Measurements from ENCODE around the gene GPR37.
A peak's percentile ranks its signal among the peaks of the same experiment; 100 is the strongest.

GPR37 gene

DNA sequence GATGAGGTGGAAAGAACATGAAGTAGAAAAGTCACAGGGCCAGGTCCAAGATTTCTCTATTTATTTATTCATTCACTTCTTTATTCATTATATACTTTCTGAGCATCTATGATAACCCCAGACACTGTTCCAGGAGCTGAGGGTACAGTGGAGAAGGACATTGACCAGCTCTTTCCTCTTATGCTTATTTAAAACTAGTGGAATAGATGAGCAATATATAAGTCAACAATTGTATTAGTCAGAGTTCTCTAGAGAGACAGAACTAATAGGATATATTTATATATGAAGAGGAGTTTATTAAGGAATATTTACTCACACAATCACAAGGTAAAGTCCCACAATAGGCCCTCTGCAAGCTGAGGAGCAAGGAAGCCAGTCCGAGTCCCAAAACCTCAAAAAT, 15.0 kb upstream of the GPR37 start:
- no peak for DNase-seq
- intact Hi-C loops (cut with DNase I) = no loop called here

DNA sequence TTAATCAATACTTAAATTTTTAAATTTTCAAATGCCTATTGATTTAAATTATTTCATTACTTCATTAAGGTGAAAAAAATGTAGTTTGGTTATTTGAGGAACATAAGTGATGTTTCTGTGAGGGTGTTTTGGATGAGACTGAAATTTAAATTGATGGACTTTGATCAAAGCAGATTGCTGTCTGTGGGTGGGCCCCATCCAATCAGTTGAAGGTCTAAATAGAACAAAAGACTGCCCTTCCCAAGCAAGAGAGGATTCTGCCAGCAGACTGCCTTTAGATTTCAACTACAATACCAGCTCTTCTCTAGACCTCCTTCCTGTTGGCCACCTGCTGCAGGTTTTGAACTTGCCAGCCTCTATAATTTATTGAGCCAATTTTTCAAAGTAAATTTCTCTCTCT, 14.5 kb upstream of the GPR37 start:
- DNase-seq = no peak
- intact Hi-C loops (cut with DNase I) = no loop called here

DNA sequence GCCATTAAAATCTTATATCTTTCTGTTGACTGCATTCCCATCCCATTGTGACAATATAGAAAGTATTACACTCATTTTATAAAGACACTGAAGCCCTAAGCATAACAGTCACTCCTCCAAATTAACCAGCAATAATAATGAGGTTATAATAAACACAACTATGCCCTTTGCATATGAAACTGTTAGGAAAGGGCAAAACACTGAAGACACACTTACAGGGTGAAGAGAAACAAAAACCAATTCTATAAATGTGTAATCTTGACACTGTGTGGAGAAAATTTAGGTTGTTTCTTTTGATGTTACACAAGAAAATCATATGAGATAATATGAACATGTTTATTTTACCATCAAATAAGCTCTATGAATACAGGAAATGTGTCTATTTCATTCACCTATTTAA, 14.0 kb upstream of the GPR37 start:
- no peak for DNase-seq
- intact Hi-C loops (cut with DNase I) = no loop called here

DNA sequence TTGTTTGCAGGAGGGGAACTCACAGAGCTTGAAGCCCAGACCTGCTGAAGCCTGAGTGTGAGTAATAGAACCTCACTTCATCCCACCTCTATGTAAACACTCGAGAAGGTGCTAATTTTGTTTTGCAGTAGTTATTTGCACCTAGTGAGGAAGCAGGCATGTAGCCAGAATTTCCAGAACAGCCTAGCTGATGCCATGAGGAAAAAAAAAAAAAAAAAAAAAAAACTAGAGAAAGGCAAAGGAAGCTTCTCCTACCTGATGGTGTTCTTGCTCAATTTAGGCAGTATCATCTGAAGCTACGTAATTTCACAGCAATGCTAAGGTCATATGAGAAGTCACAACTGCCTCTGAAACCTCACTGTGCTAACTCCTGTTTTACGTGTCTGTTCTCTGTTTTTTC, 13.6 kb upstream of the GPR37 start:
- no peak for DNase-seq
- intact Hi-C loops (cut with DNase I) = no loop called here

DNA sequence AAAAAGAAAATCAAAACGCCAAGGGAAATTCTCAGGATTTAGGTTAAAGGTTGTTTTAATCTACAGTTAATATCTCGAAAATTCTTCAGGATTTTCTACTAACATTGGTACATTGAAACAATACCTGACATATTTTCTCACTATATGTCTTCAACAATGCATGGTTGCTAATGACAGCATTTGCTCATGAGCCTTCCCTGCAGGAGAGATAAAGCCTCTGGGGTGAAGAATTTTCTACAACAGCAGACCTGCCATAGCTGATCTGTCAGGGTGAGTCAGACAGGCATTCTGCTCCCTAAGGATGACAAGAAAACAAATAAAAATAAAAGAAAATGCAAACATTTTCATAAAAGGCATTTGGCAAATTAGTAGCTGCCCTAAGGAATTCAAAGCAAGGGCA, 11.7 kb upstream of the GPR37 start:
- intact Hi-C loops (cut with DNase I) = no loop called here
- no peak for DNase-seq

DNA sequence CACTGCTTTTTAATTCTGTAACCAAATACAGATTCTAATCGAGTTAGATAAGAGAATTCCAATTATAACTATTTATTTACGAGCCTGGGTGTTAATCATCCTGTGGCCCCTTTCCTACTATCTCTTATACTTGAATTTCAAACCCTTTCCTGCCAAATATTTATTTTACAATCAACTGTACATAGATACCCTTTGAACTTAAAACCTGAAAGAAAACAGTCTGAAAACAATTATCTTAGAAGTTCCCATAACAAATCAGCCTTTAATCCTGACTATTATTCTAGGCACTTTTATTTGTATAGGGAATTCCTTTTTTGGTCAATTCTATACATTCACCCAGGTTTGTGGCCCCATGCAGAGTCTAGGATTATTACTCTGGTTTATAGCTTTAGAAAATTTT, 10.6 kb upstream of the GPR37 start:
- intact Hi-C loops (cut with DNase I) = no loop called here
- no peak for DNase-seq

DNA sequence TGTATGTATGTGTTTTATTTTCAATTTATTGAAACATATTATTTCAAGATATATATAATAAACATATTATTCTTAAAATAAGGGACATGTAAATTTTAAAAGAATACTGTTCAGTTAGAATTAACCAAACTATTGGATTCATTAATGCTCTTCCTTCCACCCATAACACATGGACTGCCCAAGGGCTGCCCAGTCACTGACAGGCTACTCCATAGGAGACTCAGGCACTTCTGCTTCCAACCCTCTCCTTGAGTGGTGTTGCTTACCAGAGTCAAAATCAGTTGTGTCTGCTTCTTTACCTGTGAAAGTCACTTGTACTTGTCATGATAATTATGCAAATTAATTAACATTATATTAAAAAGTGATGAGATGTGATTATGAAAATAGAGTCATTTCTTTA, 9.8 kb upstream of the GPR37 start:
- DNase-seq = no peak
- intact Hi-C loops (cut with DNase I) = no loop called here

DNA sequence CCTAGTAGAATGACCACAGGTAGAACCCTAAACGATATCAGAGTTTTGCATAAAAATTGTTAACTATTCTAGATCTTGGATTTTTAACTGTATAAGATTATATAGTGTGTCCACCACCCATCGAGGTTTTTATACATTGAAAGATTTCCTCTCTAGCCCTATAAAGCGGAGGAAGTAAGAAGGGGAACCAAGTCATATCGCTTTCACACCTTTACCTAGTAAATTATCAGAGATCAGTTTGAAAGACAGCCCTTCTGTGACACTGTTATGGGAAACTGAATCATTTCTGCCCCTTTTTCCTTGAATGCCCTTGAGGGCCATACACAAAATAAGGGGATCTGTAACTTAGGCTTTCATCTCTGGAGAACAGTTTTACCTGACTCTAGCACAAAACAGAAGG, 8.3 kb upstream of the GPR37 start:
- intact Hi-C loops (cut with DNase I) = no loop called here
- DNase-seq = no peak

DNA sequence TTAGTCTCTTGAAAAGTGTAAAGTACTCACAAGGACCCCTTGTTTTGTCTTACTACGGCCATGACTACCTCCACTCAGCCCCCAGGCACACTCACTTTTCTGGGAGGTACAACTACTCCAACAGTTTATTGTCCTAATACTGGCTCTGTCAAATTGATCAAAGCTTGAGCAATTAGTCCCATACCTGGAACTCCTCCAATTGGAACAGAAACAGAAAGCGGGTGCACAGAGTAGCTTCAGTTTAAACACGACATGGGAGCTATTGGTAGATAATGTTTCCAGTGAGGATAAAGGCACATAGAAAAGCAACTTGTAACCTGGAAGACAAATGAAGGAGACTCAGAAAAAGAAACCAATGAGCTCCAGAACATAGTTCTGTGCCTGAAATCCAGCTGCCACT, 7.7 kb upstream of the GPR37 start:
- DNase-seq = no peak
- intact Hi-C loops (cut with DNase I) = no loop called here

DNA sequence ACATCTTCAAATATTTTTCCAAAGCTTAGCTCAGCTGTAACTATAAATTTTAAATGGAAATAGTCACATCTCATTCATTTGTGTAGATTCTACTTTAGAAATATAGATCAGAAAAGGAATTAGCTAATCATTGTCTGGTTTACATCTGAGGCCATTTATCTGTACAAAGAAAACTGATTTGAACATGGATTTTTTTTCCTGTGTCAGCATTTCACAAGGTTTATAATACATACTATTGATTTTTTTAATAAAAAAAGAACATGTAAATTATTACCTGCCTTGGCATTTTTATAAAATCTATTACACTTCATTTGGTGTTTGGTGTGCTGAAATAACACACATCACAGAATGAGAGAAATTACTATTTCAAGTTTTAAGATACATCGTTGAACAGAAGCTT, 3.5 kb upstream of the GPR37 start:
- DNase-seq = no peak
- intact Hi-C loops (cut with DNase I) = loop anchor here (5.0 to 10.0 kb wide), 2 partner anchors 64 to 597 kb away; no protein-coding TSS in a partner anchor

DNA sequence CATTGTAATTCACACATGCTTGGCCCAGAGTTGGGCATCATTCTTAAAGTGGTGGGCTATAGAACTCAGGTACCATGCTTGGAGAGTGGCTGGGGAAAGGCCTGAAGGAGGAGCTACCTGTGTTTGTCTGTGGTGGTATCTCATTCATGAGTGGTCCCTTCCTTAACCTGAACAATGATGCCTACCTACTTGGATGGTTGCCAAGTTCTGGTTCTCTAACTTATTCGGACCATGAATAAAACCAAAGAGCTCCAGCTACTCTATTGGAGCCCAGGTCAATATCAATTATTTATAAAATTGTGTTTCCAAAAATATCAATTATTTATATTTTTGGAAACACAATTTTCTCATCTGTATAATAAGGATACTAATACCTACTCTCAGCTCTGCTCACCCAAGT, 2.9 kb upstream of the GPR37 start:
- no peak for DNase-seq
- intact Hi-C loops (cut with DNase I) = loop anchor here (5.0 to 10.0 kb wide), 2 partner anchors 64 to 596 kb away; no protein-coding TSS in a partner anchor

DNA sequence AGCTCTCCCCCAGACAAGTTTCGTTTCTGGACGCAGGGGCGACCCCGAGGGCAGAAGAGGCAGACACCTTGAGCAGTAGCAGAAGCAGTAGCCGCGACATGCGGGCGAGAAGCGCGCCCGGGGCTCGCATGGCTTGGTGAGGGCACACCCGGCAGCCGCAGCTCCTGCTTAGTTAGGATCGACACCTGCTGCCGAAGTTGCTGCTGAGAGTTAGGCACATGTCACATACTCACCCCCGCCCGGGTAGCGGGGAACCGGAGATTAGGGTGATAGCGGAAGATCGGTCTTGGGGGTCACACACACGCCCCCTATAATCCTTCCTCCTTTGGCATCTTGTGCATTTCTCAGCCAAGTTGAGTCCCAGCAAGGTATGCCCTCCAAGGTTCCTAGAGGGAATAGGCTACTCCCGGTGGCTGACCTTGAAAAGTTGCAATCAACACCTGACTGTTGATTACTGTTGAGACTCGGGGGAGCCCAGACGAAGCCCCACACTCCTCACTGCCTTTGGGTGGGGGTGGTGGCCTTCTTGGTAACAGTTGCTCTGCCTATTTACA, 668 bp downstream of the GPR37 start:
- peak in 7 of 10 donors; percentile 13 to 86 (median 45) for DNase-seq
- intact Hi-C loops (cut with DNase I) = loop anchor here (1.0 to 10.0 kb wide), 4 partner anchors 40 to 593 kb away; no protein-coding TSS in a partner anchor

DNA sequence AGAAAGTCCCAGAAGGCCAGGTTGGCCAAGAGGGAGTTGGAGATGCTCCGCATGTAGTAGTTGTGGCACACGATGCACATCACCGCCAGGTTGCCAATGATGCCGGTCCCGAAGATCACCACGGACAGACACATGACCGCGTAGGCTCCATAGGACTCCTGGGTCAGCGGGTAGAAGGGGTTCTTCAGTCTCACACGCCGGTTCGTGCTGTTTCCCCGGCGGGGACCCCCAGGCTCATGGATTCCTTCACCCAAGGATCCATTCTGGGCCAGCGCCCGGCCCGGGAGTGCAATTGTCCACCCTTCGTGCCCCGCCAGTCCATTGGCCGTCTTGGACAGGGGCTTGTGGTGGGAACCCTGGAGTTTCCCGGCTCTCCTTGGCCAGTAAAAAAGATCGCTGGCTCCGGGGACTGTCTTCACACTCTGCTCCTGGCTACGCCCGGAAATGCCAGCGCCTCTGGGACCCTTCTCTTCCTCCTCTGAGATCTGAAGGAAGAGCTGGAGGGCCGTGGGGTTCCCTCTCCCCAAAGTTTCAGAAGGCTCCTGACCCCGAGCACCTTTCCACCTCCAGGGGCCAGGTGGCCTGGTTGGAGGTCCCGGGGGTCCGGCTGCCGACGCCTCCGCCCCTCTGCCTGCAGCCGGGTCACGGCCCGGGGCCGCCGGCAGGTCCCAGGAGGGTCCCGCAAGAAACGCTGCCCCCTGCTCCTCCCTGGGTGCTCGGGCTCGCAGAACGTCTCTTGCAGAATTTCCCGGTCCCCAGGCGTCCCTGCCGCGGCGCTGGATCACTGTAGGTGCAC, 1.3 kb downstream of the GPR37 start:
- peak in 4 of 10 donors; percentile 32 to 80 (median 56) for DNase-seq
- intact Hi-C loops (cut with DNase I) = loop anchor here (5.0 to 10.0 kb wide), 2 partner anchors 59 to 117 kb away; no protein-coding TSS in a partner anchor

DNA sequence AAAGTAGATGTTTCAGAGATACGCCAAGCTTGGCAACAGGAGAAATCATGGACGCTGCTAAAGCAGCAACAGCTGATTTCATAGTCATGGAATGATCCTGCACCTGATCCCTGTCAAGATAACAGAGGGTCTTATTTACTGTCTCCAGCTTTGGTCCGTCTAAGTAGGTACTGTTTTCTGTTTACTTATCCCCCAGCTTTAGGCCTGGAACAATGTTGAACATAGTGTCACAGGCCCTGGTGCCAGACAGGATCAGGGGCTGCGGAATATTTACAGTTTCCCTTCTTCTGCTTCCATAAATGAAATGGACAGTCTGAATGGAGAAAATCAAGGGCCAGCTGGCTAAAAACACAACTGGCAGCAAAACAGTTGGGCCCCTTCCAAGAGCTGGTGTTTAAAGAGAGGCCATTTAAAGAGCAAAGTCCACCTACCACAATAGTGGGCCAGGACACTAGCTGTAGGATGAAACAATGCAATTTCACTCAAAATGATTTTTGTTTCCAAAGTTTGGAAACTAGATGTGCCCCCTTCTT, 2.9 kb downstream of the GPR37 start:
- peak in 5 of 10 donors; percentile 22 to 86 (median 66) for DNase-seq
- intact Hi-C loops (cut with DNase I) = loop anchor here (5.0 to 10.0 kb wide), 2 partner anchors 58 to 115 kb away; no protein-coding TSS in a partner anchor

DNA sequence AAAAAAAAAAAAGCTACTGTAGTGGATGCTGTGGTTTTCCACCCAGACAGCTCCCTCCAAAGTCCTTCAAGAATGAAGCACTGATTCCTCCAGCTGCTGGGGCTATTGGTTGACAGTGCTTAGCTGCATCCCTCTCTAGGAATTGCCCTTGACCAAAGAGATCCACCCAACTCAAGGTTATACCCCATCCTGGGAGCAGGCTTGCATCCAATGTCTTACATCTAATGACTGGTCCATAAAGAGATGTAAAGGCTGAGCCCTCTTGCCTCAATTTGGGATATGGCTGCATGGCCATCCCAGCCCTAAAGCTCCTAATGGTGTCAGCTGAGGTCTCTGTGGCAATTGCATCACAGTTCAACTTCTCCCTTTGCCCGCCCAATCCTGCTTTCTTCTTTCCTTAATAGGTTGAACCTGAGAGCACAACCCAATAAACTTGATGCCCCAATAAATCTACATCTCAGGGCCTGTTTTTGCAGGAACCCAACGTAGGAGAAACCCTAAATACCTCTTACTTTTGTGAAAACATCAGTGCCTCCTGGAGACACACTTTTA, 4.4 kb downstream of the GPR37 start:
- intact Hi-C loops (cut with DNase I) = loop anchor here (5.0 to 10.0 kb wide), 2 partner anchors 56 to 114 kb away; no protein-coding TSS in a partner anchor
- DNase-seq = no peak

DNA sequence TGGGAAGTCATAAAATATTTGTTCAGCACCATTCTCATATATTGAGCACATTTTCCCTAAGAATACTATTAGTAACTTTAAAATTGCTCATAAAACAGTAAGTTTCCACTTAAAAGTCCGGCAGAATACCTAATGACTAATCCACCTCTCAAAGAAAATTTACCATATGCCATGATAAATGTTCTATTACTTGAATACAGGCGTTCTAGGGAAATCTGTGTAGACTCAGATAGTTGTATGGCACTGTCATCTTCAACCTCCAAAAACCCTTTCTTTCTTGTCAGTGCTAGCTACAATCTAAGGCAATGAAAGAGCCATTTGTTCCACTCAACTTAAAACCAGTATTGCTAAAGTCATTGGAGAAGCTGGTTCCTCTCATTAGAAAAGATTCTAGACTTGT, 7.3 kb downstream of the GPR37 start:
- DNase-seq = no peak
- intact Hi-C loops (cut with DNase I) = no loop called here

DNA sequence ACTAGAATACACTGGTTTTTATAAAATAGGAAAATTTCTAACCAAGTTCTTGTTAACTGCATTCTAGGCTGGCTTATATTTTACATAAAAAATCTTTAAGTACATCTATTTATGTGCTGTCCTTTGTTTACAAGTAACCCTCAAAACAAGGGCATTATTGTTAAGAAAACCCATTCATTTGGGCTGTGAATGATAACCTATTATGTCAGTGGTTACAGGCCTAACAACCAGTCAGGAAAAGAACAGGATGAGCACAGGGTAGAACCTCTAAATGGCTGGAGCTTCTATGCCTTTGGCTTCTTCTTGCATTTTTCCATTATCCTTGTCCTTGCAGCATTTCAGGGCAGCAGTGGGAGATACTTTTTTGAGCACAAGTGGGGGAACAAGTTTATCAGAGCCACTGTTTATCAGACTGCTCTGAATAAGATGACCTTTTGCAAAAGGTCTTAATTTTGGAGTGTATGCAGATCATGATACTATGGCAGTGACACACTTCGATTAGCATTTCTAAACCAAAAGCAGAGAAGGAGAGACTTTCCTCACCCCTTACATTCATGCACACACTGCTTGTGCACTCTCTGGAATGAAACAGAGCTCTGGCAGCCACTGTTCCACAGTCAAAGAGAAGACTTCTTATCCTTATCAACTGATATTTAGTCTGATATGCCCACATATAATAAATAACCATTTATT, 10.9 kb downstream of the GPR37 start:
- DNase-seq = no peak
- intact Hi-C loops (cut with DNase I) = no loop called here

DNA sequence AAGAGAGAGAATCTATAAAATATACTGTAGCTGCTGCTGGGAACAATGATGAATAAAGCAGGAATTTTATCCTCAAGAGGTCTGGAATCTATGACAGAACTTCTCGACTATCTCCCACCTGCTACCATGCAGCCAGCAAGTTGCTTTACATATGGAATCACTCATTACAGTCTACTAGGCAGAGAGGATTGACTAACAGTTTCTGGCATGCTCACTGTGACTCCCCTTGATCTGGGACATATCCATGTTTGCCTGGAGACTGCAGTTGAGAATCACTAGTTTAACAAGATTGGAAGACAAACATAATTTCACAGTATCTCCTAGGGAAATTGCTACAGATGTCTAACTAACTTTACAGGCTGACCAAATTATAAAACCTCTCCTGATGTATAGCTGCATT, 13.3 kb downstream of the GPR37 start:
- intact Hi-C loops (cut with DNase I) = no loop called here
- no peak for DNase-seq

DNA sequence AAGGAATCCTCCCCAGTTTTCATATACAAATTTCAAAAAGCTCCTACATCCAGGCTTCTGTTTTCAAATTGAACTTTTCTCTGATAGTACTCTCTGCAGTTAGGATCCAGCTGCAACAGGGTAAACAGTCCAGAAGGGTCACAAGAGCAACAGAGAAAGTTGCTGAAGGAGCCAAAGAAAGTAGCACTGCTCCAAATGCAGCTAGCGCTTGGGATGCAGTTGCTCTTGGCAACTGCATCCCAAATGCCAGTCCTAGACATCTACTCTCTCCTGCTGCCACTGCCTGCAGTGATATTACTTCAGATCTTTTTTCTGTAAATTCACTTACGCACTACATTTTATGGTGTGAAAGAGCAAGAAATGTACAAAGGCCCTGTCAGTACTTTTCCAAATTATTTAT, 14.6 kb downstream of the GPR37 start:
- intact Hi-C loops (cut with DNase I) = no loop called here
- DNase-seq = peak in 2 of 10 donors; percentile 33 to 86

DNA sequence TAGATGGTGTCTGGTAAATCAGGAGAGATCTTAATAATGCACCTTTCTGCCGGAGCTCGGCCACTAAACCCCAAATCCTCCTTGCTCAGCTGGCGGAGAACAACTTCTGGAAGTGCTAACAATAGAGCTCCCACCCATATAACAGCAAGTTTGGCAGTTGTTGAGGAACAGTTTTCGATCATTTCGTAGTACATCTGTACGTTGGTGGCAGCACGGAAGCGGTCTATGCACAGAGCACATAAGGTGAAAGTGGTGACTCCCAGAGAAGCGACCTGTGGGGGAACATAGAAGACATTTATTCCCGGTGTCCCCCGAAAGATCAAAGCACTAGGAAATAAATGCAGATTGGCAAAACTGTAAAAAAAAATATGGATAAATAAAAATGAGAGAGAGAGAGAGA, 18.5 kb downstream of the GPR37 start:
- intact Hi-C loops (cut with DNase I) = no loop called here
- peak in 1 of 10 donors; percentile 61 for DNase-seq

DNA sequence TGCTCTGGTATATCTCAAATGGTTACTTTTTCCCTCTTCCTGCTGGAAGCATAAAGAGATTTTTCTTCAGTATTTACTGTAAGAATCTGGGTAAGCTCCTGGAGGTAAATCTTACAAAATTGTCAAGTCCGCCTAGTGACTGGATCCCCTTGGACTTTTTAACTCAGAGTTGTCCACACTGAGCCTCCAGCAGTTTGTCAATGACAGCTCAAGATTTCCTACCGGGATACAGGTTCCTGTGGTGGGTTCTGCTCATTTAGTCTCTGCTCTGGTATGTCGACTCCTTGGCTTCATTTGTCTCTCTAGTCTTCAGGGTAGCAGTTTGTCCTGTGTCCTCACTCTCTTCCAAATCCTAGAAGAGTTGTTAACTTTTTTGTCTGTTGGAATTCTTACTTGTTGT, 27.0 kb downstream of the GPR37 start:
- DNase-seq = no peak
- intact Hi-C loops (cut with DNase I) = no loop called here

All from posterior cingulate gyrus (tissue), 11 donors.